ENCODE data around the gene TESPA1. TPM values are rescaled to one million over a fixed set of nuclear protein-coding genes. Genes with fewer than 3 reads are reported as not detected.

TESPA1 gene
- total RNA-seq, 1 donor from 2014 or later: 6.7 TPM

- Histone ChIP-seq H3K36me3 (no peaks in the 10 kb centered on the region), H3K27me3 (no peaks in the 10 kb centered on the region), H3K4me3 (no peak overlapping the region), H3K4me1 (no peaks in the 10 kb centered on the region), H3K27ac (no peak overlapping the region), H3K9me3 (no peaks in the 10 kb centered on the region)
- DNase-seq (no peak), ATAC-seq (no peak)
- intact Hi-C loops (cut with DNase I): no loop called here
- no peak for TF ChIP-seq CTCF (IDR thresholded peaks at IDR 0.05)
Measured at GRCh38 chr12:54926246-54926645, 58.3 kb downstream of the TESPA1 start.

GRCh38 chr12:54924972-54925707 is 59.4 kb downstream of the TESPA1 start:
- Histone ChIP-seq H3K4me1 (no peaks in the 10 kb centered on the region), H3K36me3 (no peaks in the 10 kb centered on the region), H3K4me3 (no peak overlapping the region), H3K27me3 (no peaks in the 10 kb centered on the region), H3K27ac (no peak overlapping the region), H3K9me3 (no peaks in the 10 kb centered on the region)
- ATAC-seq (no peak), DNase-seq (no peak)
- intact Hi-C loops (cut with DNase I): no loop called here
- no peak for TF ChIP-seq CTCF (IDR thresholded peaks at IDR 0.05)

GRCh38 chr12:54917001-54917488 is 67.5 kb downstream of the TESPA1 start:
- H3K4me1 ChIP-seq: no peaks in the 10 kb centered on the region
- H3K36me3 ChIP-seq: no peaks in the 10 kb centered on the region
- peak; percentile 60 for DNase-seq
- H3K27ac ChIP-seq: no peak overlapping the region
- intact Hi-C loops (cut with DNase I): no loop called here
- peak; percentile 14 for ATAC-seq
- H3K27me3 ChIP-seq: no peaks in the 10 kb centered on the region
- H3K4me3 ChIP-seq: no peak overlapping the region
- no peak for TF ChIP-seq CTCF (IDR thresholded peaks at IDR 0.05)
- no peaks in the 10 kb centered on the region for H3K9me3 ChIP-seq

Other genes with a start within 250 kb of the TESPA1 start
- not detected for gene MUCL1, start 130.2 kb downstream of the TESPA1 start, total RNA-seq
- not detected for gene NEUROD4, start 35.2 kb upstream of the TESPA1 start, total RNA-seq
- gene OR9K2, start 141.6 kb upstream of the TESPA1 start, total RNA-seq: not detected
- gene OR10A7, start 236.3 kb upstream of the TESPA1 start, total RNA-seq: not detected